HG03159 (cell line): ENCODE measurements around the gene TIMM44.

ENCODE experiments used
- ATAC-seq: cut with Tn5 transposase; IDR thresholded peaks from one replicate; pipeline ENCODE4 v1.9.1; 2021; ENCODE audit warnings: mild to moderate bottlenecking, moderate library complexity; ENCODE audit not compliant: unreplicated experiment

TIMM44 gene

GRCh38 chr19:7916103-7916954 lies 27.1 kb downstream of the TIMM44 start:
- no peak for ATAC-seq

GRCh38 chr19:7915250-7916102 lies 28.0 kb downstream of the TIMM44 start:
- no peak for ATAC-seq

GRCh38 chr19:7914598-7915045 lies 28.8 kb downstream of the TIMM44 start, which contains the start of gene TGFBR3L:
TSS of gene TGFBR3L (plus strand) at chr19:7914830.
- ATAC-seq, result no peak

- no peak for ATAC-seq
These were observed 29.4 kb downstream of the TIMM44 start for GRCh38 chr19:7914099-7914498.

- ATAC-seq, result no peak
These were observed 29.8 kb downstream of the TIMM44 start for GRCh38 chr19:7913652-7914051.

- no peak for ATAC-seq
These were observed 30.5 kb downstream of the TIMM44 start for GRCh38 chr19:7912697-7913564.

GRCh38 chr19:7912144-7912696 lies 31.2 kb downstream of the TIMM44 start:
- ATAC-seq, result no peak

- no peak for ATAC-seq
These were observed 31.8 kb downstream of the TIMM44 start for GRCh38 chr19:7911508-7912143.

GRCh38 chr19:7910321-7911161 lies 32.9 kb downstream of the TIMM44 start:
- ATAC-seq, result no peak

GRCh38 chr19:7909471-7910067 lies 33.9 kb downstream of the TIMM44 start:
- no peak for ATAC-seq

GRCh38 chr19:7908742-7909461 lies 34.6 kb downstream of the TIMM44 start:
- no peak for ATAC-seq

GRCh38 chr19:7908078-7908699 lies 35.3 kb downstream of the TIMM44 start:
- ATAC-seq, result no peak

- ATAC-seq, result no peak
These were observed 35.9 kb downstream of the TIMM44 start for GRCh38 chr19:7907544-7907943.

- ATAC-seq, result no peak
These were observed 36.3 kb downstream of the TIMM44 start for GRCh38 chr19:7907122-7907521.

GRCh38 chr19:7905859-7906258 lies 37.6 kb downstream of the TIMM44 start:
- no peak for ATAC-seq

- ATAC-seq, result no peak
These were observed 38.2 kb downstream of the TIMM44 start for GRCh38 chr19:7905268-7905667.
